ENCODE data around the gene GRM8.
"Not testable (repeated sequence)": the region's sequence is repeated elsewhere in the genome, so short reads cannot be mapped to it uniquely, and the experiment has no call there.

Gene GRM8

DNA sequence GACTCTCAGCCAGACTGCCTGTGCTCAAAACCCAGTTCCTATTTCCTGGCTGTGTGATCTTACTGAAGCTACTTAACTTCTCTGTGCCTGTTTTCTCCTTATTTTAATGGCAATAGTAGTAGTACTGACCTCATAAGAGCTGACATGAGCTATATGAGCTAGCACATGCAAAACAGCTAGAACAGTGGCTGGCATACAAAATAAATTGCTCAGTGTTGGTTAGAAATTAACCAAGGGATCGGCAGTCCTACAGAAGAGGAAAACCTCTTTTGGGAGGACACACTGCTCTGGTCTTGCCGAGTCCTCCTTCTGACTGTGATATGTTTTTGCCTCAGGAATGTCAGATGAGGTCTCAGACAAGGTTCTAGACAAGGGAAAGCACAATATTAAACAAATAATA, 322.6 kb downstream of the GRM8 start:
- TF ChIP-seq, protein P1, sequence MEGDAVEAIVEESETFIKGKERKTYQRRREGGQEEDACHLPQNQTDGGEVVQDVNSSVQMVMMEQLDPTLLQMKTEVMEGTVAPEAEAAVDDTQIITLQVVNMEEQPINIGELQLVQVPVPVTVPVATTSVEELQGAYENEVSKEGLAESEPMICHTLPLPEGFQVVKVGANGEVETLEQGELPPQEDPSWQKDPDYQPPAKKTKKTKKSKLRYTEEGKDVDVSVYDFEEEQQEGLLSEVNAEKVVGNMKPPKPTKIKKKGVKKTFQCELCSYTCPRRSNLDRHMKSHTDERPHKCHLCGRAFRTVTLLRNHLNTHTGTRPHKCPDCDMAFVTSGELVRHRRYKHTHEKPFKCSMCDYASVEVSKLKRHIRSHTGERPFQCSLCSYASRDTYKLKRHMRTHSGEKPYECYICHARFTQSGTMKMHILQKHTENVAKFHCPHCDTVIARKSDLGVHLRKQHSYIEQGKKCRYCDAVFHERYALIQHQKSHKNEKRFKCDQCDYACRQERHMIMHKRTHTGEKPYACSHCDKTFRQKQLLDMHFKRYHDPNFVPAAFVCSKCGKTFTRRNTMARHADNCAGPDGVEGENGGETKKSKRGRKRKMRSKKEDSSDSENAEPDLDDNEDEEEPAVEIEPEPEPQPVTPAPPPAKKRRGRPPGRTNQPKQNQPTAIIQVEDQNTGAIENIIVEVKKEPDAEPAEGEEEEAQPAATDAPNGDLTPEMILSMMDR (IDR thresholded peaks at IDR 0.05): no peak
- DNase-seq (ENCODE audit: low spot score): no peak
- H3K27ac ChIP-seq: no peak overlapping the region
- no peak overlapping the region for H3K4me3 ChIP-seq

DNA sequence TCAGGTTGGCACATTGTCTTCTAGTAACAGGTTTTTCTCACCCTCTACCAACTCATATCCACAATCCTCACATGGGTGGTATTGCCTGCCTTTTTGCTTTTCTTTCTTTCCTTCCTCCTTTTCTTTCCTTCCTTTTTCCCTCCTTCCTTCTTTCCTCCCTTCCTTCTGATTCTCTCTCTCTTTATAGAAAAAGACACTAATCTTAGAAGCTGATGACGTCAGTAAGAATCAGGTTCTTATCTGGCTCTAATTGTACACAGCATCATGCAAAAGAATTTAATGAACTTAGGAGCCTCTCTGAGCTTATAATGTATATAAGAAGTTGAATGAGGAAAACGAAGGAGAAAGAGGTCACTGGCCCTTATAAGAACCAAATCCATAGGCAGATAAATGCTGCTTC, 328.3 kb downstream of the GRM8 start:
- DNase-seq (ENCODE audit: low spot score): no peak
- Histone ChIP-seq H3K27ac (no peak overlapping the region), H3K4me3 (no peak overlapping the region)
- TF ChIP-seq, protein P1 (IDR thresholded peaks at IDR 0.05): no peak

DNA sequence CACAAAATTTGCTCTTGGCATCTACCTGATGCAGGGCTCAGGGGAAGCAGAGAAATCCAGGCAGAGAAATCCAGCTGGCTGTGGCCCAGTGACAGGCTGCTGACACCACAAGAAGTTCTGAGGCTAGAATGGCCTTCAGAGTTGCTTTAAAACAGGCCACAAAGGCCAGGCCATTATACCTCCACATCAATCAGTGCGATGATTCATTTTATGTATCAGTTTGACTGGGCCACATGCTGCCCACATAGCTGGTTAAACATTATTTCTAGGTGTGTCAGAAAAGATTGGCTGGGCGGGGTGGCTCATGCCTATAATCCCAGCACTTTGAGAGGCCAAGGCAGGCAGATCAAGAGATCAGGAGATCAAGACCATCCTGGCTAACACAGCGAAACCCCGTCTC, 341.1 kb downstream of the GRM8 start:
- not testable (repeated sequence) for H3K4me3 ChIP-seq; H3K27ac ChIP-seq; DNase-seq (ENCODE audit: low spot score)

DNA sequence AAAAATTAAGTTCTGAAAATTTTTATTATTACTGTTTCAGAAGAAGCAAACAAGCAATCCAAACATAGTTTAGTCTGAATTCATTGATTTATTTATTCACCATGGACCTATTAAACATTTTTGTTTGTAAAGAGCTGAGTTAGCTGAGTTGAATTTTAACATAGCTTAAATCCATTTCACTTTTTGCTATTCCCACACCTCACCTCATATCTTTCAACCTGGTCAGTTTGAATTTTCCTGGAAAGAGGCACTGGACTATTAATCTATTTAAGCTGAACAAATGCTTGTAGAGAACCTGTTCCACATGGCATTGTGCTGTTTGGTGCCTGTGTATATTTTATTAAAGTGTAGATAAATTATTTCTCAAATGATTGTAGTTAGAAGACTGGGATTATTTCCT, 344.2 kb downstream of the GRM8 start:
- DNase-seq (ENCODE audit: low spot score); H3K27ac ChIP-seq; H3K4me3 ChIP-seq: not testable (repeated sequence)

DNA sequence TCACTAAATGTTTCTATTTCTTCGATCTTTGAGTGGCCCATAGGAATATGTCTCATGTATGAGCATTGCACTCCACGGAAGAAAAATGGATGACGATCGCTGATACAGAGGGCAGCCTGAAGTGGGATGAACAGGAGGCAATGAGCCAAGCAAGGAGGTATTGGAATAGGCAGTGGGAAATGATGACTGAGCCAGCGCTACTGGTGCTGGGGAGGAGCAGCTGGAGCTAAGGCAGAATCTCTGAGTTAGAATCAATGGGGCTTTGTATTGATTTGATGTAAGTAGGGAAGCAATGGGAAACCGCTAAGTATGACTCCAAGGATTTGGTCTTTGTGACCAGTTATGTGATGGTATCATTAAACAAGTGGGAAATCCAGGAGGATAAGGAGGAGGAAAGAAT, 345.1 kb downstream of the GRM8 start:
- H3K4me3 ChIP-seq; H3K27ac ChIP-seq; DNase-seq (ENCODE audit: low spot score): not testable (repeated sequence)

DNA sequence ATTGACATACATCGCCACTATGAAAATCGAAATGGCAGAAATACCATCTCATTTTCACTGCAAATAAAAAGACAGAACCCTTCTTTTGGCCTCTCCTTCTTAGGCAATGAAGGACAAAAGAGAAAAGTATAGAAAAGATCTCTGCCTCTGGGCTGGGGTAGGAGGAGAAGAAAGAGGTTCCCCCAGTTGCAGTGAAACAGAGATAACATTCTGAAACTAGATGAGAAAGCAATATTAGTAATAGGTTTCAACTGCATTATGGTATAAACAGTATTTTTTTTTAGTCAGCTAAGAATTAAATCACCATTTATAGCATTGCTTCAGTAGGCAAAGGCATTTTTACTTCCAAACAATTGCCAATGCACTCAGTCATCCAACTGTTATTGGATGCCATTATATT, 347.5 kb downstream of the GRM8 start:
- not testable (repeated sequence) for H3K4me3 ChIP-seq; DNase-seq (ENCODE audit: low spot score); H3K27ac ChIP-seq

DNA sequence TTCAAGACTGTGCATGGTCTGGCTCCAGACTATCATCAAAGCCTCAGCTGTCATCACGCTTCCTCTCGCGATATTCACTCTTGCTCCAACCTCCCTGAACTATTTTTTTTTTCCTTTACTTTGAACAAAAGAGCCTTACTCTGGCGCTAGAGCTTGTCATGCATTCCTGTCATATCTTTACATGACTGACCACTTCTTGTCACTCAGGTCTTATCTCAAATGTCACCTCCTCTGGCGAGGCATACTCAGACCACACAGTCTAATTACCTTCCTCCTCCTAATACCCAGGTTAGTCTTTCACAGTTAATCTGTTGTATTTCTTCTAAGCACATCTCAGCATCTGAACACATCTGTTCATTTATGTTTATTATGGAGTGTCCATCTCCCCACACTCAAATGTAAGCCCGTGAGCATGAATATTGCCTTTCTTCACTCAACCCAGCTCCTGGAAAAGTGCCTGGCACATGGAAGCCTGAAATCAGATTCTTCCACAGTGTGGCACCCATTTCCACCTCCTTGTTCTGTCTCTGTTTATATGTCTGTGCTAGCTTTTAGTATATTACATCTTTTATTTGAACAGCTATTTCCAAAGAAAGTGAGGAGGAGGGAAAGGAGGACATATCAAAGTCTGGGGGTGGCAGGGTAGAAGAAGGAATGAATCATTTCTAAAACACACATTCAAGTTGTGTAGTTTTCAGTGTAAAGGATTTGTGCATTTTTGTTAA, 351.5 kb downstream of the GRM8 start:
- not testable (repeated sequence) for H3K27ac ChIP-seq; H3K4me3 ChIP-seq; DNase-seq (ENCODE audit: low spot score)

DNA sequence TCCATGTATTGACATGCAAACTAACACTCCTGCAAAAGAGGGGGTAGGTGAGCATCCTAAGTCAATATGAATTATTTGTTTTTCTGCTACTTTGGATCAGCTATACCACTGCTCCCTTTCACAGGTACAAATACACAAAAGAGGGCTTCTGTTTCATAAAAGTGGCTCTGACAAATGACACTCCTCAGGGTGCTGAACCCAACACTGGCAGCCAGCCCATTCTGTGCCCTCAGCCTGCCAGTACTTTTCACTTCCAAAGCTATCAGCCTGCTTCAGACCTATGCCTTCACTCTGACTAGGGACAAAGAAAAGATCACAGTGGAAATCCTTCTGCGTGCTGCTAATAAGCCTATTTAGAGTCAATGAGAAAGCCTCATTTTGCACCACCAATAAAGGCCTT, 364.8 kb downstream of the GRM8 start:
- H3K27ac ChIP-seq; DNase-seq (ENCODE audit: low spot score); H3K4me3 ChIP-seq: not testable (repeated sequence)

DNA sequence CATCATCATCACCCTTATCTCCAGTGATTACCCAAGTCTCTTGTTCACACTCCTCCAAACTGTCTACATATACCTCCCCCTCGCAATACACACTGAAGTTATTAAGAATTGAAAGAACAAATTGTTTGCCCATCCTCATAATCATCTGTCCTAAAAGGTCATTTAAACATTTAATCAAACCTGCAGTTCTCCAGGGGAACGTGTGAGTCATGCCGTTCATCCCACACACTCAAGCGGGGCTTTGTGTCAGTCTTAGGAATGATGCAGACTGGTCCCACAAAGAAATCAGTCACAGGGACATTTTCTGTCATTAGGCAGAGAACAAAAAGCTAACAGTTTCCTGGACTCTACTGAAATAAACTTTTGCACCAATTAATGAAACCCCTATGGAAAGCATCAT, 365.2 kb downstream of the GRM8 start:
- not testable (repeated sequence) for H3K4me3 ChIP-seq; H3K27ac ChIP-seq; DNase-seq (ENCODE audit: low spot score)

DNA sequence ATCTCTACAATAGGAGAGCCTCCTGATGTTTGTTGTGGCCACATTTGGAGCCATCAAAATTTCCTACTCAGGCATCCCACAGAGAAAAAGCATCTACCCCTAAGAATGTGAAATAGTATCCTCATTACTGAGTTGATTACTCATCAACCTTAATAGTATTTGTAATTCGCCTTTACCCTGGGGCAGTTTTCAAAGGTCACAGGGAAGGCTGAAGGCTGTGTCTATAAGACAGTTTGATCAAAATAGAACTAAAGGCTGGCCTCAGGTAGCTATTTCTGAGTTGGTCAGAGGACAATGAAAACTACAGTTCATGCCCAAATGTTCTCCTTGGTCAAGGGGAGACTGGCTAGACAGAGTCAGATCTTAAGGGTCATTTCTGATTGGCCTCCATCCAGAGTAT, 370.0 kb downstream of the GRM8 start:
- not testable (repeated sequence) for H3K4me3 ChIP-seq; DNase-seq (ENCODE audit: low spot score); H3K27ac ChIP-seq

DNA sequence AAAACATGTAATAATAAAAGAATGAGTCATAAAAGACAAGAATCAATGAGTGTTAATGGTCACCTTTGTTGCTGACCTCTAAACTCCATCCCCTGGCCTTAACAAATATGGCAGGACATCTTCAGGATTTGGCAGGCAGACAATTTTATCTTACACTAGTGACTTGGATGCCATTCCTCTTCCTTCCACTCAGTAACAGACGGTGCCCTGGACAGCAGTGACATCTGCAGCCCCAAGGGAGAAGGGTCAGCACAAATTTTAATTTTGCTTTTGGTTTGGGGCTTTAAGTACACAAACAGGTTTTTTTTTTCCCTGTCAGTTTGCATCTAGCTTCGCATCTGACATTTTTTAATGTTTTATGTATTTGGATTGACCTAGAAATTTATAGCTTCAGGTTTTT, 370.8 kb downstream of the GRM8 start:
- not testable (repeated sequence) for H3K27ac ChIP-seq; DNase-seq (ENCODE audit: low spot score); H3K4me3 ChIP-seq

DNA sequence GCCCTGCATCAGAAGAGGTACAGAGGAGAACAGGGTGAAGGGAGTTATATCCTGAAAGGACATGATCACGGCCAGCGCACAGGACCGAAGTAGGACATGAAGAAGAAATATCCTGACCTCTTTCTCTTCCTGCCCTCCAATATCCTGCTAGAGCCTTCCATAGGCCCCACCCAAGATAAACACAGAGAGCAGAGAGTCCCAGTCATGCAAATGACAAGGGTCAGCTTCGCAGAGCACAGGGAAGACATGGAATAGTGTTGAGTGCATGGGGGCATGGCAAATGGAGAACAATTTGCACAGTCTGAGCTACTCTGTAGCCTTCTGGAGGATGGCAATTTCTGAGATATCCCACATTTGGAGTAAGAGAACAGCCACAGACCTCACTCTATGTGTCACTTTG, 371.4 kb downstream of the GRM8 start:
- no peak for DNase-seq (ENCODE audit: low spot score)
- H3K27ac ChIP-seq: no peak overlapping the region
- TF ChIP-seq, protein P1 (IDR thresholded peaks at IDR 0.05): no peak
- no peak overlapping the region for H3K4me3 ChIP-seq

DNA sequence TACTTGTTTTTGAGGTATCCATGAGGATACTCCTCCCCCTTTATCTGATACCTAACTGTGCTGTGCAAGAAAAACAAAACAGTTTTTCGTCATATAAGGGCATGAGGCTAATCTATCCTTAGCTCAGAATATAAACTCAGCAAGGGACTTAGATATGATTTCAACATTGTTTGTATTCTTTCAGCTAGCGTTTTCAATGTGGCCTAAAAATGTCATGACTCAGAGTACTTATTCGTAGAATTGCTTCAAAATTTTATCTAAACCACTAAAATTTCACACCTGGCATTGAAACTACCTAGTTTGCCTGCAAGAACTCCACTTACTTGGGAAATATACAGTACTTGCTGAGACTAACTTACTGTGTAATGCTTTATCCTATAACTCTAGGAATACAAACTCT, 376.2 kb downstream of the GRM8 start:
- not testable (repeated sequence) for DNase-seq (ENCODE audit: low spot score); H3K27ac ChIP-seq; H3K4me3 ChIP-seq

Data from coronary artery (tissue), 2 donors.